GM12873 (cell line): ENCODE results near the gene SUGCT.

Experiments used
- TF ChIP-seq, protein P1 (sequence below): IDR thresholded peaks from 2 replicates; pipeline ENCODE4 v1.5.1; 2012; ENCODE audit warnings: low read depth, mild to moderate bottlenecking, moderate library complexity, low read length, control low read depth; ENCODE audit not compliant: insufficient read depth; ENCODE audit errors: missing control alignments

Gene SUGCT

DNA sequence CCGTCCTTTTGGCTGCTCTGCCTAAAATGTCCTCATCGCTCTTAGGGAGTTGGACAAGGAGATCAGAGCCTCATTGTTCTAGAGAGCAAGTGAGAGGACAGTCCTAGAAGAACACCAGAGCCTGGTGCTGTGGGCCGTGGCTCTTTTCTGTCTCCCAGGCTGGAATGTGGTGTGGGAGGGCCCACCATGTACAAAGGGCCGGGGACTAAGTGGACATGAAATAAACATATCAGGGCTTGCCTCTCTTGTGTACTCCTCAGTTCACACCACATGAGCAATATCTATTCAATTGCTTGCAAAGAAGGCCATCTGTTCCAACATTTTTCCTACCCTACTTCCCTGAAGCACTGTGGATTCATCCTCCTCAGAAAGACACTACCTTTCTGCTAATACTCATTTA, 510.4 kb downstream of the SUGCT start:
- TF ChIP-seq, protein P1, sequence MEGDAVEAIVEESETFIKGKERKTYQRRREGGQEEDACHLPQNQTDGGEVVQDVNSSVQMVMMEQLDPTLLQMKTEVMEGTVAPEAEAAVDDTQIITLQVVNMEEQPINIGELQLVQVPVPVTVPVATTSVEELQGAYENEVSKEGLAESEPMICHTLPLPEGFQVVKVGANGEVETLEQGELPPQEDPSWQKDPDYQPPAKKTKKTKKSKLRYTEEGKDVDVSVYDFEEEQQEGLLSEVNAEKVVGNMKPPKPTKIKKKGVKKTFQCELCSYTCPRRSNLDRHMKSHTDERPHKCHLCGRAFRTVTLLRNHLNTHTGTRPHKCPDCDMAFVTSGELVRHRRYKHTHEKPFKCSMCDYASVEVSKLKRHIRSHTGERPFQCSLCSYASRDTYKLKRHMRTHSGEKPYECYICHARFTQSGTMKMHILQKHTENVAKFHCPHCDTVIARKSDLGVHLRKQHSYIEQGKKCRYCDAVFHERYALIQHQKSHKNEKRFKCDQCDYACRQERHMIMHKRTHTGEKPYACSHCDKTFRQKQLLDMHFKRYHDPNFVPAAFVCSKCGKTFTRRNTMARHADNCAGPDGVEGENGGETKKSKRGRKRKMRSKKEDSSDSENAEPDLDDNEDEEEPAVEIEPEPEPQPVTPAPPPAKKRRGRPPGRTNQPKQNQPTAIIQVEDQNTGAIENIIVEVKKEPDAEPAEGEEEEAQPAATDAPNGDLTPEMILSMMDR: no peak

DNA sequence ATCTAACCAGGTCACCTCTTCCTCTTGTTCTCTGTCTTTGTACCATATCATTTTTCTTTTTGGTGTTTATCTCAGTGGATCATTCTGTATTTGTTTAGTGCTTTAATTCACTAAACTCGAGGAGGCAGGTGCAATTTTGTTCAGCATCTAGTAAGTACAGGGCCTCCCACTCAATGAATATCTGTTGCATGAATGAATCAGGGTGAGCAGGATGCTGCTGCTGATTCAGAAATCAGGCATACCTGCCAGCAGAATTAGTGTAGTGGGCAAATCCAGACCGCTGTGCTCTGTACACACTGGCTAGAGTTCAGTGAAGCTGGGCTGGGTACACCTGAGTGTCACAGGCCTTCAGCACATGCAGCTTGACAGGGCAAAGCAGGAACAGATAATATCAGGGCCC, 511.9 kb downstream of the SUGCT start:
- TF ChIP-seq, protein P1: no peak

DNA sequence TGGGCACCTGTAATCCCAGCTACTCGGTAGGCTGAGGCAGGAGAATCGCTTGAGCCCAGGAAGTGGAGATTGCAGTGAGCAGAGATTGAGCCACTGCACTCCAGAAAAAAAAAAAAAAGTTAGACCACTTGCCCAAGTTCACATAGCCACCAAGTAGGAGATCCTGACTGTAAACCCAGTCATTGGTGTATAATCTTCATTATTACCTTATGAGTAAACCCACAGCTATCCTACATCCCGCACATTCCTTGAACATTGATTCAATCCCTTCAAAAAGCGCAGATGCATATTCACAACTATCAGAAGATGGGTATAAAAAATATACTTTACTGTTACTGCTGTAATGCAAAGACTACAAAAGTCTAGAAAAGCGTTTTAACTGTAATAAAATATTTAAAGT, 512.9 kb downstream of the SUGCT start:
- TF ChIP-seq, protein P1: no peak

DNA sequence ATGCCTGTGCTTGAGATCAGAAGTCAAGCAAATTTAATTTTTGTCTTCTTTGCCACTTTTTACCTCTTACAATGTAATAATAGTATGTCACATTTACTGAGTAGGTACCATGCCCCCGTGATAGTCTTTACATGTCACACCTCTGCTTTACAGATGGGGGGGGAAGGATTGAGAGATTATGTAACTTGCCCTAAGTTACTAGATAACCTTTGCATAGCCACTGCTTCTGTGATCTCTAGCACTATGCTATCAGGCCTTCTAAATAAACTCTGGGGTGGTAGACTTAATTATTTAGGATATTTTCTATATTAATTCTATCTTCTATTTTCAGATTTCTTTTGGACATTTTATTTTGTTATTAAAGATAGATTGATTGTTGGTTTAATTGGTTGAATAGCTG, 514.4 kb downstream of the SUGCT start:
- TF ChIP-seq, protein P1: no peak

DNA sequence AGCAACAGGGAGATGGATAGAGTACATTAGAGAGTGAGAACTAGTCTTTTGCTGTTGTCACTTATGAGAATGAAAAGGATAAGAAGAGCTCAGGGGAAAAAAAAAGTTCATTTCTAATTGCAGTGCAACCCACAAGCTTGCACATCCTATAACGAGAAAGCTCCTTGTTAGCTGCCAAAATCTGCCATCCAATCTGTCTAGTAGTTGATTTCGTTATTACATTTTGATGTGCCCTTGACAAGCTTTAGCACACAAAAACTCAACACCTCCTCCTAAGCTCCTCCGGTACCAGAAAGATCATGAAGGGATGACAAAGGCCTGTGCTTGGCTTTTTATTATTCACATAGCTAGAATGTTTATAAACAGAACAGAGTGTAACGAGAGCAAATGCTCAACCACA, 519.4 kb downstream of the SUGCT start:
- TF ChIP-seq, protein P1: no peak

DNA sequence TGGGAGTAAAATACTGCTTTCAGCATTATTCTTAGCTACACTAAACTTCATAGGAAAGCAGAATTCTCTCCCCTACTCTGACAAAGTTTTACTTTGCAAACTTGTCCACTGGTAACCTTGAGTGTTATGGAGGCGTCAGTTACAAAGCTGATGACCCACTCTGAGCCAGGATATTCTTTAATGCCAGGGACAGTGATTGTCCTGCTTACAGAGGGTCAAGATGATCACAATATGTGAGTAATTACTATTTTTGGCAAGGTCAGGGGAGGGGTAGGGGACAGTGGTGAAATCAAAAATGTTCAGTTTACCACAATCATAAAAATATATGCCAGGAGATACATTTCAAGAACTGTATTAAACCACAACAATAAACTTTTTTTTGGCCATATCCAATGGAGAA, 520.6 kb downstream of the SUGCT start:
- TF ChIP-seq, protein P1: no peak

DNA sequence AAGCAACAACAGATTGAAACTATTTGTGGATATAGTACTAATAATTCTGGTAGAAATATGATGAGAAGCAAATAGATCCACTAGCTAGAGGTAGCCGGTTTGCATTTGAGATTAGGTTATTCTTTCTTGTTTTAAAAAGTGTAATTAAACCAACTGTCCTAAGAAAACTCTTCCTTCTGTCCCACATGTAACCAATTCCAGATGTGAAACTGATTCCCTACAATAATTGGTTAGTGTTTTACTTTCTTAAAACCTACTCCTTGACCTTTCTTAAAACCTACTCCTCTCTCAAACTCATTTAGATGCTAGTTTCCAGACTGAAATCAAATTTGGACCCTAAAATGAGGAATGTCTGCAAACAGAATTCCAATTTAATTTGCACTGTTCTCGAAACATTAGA, 521.5 kb downstream of the SUGCT start:
- TF ChIP-seq, protein P1: no peak
